Measurements from ENCODE around the gene CLBA1.
"Not testable (repeated sequence)": the region's sequence is repeated elsewhere in the genome, so short reads cannot be mapped to it uniquely, and the experiment has no call there.

DNA sequence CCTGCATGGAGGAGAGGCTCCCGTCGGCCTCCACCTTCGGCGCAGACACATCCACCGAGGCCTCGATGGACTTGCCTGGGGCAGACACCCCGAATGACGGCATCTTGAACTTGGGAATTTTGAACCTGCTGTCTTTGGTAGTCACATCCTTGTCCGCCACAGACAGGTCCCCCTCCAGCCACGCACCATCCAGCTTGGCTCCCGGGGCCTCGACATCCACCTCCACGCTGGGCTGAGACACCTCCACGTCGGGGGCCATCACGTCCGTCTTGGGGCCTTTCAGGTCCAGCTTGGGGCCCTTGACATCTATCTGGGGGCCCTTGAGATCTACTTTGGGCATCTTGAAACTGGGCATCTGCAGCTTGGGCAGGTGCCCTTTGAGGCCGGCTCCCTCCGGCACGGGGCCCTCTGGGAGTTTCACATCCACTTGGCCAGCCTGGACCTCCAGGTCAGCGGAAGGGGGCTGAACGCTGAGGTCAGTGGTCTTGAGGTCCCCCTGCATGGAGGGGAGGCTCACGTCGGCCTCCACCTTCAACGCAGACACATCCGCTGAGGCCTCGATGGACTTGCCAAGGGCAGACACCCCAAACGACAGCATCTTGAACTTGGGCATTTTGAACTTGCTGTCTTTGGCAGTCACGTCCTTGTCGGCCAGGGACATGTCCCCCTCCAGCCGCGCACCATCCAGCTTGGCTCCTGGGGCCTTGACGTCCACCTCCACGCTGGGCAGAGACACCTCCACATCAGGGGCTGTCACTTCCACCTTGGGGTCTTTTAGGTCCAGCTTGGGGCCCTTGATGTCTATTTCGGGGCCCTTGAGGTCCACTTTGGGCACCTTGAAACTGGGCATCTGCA is 37.5 kb upstream of the CLBA1 start:
- not testable (repeated sequence) for TF ChIP-seq EZH2phosphoT487 (IDR thresholded peaks at IDR 0.05; ENCODE audit: borderline replicate concordance, low read depth, low read length)
- TF ChIP-seq, protein P1, sequence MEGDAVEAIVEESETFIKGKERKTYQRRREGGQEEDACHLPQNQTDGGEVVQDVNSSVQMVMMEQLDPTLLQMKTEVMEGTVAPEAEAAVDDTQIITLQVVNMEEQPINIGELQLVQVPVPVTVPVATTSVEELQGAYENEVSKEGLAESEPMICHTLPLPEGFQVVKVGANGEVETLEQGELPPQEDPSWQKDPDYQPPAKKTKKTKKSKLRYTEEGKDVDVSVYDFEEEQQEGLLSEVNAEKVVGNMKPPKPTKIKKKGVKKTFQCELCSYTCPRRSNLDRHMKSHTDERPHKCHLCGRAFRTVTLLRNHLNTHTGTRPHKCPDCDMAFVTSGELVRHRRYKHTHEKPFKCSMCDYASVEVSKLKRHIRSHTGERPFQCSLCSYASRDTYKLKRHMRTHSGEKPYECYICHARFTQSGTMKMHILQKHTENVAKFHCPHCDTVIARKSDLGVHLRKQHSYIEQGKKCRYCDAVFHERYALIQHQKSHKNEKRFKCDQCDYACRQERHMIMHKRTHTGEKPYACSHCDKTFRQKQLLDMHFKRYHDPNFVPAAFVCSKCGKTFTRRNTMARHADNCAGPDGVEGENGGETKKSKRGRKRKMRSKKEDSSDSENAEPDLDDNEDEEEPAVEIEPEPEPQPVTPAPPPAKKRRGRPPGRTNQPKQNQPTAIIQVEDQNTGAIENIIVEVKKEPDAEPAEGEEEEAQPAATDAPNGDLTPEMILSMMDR (conservative IDR thresholded peaks at IDR 0.05; ENCODE audit: low read length): not testable (repeated sequence)
